Measurements from ENCODE around the gene TCF7.

TCF7 gene

DNA sequence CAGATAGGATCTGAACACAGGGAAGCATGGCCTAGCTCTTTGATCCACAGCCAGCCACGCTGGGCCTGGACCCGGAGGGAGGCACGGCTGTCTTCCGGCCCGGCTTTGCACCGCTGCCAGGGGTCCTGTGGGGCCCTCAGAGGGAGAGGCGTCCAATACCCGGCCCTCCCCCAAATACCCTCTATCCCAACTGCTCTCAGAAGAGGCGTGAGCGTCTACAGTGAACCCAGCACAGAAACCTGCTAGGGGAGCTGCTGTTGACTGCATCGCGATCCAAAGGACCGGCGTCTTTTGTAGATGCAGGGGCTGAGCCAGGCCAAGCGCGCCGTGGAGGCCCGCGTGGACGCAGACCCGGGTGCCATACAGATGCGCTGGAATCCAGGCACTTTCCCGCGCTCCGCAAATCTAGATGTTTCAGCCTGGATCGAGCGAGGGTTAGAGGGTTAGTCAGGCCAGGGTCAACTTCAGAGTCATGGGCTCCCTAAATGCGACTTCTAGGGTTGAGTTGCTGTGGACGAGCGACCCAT, 1.1 kb upstream of the TCF7 start:
- DNase-seq (ENCODE audit: low read depth) = no peak

GRCh38 chr5:134114886-134115805, 665 bp downstream of the TCF7 start:
- peak; percentile 78 for DNase-seq (ENCODE audit: low read depth)

GRCh38 chr5:134115806-134116175, 1.3 kb downstream of the TCF7 start:
- no peak for DNase-seq (ENCODE audit: low read depth)

- no peak for DNase-seq (ENCODE audit: low read depth)
Measured at GRCh38 chr5:134116286-134116685, 1.8 kb downstream of the TCF7 start.

- DNase-seq (ENCODE audit: low read depth) = no peak
Measured at GRCh38 chr5:134116789-134117761, 2.6 kb downstream of the TCF7 start.

DNA sequence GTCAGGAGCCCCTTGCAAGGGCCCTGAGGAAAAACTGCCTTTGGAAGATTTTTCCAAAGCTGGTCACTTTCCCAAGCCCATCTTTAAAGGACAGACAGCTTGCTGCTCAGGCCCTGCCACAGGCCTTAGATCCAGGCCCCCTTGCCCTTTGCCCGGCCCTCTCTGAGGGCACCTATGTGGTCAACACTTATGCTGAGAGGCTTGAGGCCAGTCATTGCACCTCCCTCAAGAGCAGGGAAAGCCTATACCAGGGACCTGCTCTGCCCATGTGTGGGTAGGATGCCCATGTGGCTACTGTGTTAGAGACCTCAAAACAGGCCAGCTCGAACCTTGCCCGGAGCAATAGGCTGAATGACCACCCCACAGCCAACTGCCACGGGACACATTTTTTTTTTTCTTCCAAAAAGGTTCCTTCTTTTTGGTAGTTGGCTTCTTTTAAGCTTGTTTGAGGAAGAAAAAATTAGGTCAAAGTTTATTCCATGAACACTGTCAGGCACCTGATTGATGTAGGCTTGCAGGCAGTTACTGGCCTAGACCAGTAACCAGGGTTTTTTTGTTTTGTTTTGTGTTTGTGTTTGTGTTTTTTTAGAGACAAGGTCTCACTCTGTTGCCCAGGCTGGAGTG, 3.8 kb downstream of the TCF7 start:
- DNase-seq (ENCODE audit: low read depth) = no peak

- DNase-seq (ENCODE audit: low read depth) = no peak
Measured at GRCh38 chr5:134119720-134120119, 5.2 kb downstream of the TCF7 start.

GRCh38 chr5:134120386-134121138, 6.1 kb downstream of the TCF7 start:
- DNase-seq (ENCODE audit: low read depth) = no peak

DNA sequence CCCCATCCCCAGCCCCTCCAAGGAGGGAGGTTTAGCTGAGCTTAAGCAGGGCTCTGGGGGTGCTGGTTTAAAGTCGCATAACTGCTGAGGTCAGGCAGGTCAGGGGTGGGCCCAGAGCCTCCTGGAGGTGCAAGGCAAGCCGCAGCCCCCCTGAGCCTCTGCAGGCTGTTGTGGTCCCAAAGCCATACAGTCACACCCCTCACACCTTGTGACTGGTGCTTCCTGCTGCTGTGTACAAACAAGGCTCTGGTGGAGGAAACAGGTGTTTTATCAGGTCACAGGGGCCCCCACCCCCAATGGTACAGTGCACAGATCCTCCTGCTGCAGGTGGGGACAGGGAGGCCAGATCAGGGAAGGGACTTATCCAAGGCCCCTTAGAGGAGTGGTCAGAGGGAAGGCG, 8.0 kb downstream of the TCF7 start:
- DNase-seq (ENCODE audit: low read depth) = peak; percentile 27

DNA sequence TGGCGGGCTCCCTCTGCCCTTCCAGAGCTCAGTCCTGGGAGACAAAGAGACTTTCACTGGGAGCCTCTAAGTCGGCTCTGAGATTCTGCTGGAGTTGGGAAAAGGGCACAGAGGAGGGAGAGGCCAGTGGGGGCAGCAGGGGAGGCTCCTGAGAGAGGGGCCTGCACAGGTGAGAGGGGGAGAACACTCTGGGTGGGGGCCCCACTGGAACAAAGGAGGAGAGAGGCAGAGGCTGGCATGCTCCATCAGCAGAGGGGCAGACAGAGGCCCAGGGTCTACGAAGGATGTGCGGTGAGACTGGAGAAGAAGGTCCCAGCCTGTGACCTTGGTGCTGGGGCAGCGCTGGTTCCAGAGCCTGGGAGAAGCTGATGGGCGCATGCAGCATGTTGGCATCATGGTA, 8.9 kb downstream of the TCF7 start:
- no peak for DNase-seq (ENCODE audit: low read depth)

DNA sequence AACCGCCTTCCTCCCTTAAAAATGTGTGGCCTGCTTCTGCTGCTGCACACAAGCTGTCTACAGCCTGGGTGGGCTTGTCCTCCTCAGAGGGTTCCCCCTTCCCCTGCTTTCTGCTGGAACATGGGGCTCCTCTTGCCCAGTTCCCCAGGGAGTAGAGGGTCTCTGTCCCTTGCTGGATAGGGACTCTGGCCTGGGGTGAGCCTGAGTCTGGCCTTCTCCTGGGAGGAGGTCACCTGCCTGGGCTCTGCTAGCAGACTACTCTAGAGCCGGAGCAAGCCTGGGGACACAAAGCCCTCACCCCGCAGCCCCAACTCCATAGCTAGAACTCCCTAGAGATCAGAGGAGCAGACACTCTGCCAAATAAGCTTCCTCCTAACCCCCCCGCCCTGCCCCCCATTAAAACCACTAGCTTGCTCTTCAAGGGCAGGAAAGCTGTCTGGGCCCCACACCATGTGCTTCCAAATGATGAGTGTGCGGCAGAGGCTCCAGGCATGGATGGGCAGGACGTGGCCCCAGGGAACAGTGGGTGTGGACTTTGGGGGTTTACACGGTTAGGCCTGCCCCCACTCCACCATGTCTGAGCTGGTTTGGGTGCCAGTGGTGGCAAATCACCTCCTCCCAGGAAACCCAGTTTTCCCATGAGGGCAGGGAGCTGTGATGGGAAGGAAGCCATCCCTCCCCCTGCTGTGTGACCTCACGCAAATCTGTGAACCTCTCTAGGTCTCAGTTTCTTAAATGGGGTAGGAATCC, 10.0 kb downstream of the TCF7 start:
- DNase-seq (ENCODE audit: low read depth) = no peak

- DNase-seq (ENCODE audit: low read depth) = no peak
Measured at GRCh38 chr5:134125039-134126015, 10.8 kb downstream of the TCF7 start.

- peak; percentile 36 for DNase-seq (ENCODE audit: low read depth)
Measured at GRCh38 chr5:134127376-134127861, 12.9 kb downstream of the TCF7 start.

- no peak for DNase-seq (ENCODE audit: low read depth)
Measured at GRCh38 chr5:134127988-134128647, 13.6 kb downstream of the TCF7 start.

GRCh38 chr5:134128648-134128995, 14.1 kb downstream of the TCF7 start:
- DNase-seq (ENCODE audit: low read depth) = no peak

- no peak for DNase-seq (ENCODE audit: low read depth)
Measured at GRCh38 chr5:134129411-134130238, 15.1 kb downstream of the TCF7 start.

DNA sequence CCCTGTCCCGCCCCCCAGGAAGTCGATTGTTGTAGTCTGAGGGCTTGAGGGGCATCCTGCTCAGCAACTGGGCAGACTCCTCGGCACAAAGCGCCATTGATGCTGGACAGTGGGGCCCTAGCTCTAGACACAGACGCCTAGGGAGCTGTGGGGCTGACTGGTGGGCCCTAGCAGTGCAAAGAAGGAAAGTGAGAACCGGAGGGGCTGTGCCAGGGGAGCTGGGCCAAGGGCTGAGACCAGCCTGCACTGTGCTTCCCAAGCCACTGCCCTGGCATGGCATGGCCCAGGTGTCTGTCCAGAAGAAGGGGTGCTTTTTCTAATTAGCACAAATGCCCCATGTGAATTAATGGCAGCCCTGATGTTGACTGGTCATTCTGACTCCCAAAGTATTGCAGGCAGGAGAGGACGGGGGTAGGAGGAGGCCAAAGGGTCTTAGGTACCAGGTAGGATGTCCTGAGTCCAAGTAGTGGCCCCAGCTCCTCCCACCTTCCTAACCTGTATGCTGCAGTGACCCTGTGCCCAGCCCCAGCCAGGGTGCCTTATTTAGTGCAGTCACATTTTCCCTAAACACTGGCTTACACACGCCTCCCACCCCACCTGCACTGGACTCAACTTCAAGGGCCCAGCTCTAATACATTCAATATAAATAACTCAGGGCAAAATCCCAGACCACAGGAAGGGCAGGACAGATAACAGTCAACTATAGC, 15.9 kb downstream of the TCF7 start:
- DNase-seq (ENCODE audit: low read depth) = no peak
